ENCODE results near the gene CORO1C. TPM values are rescaled to one million over a fixed set of nuclear protein-coding genes. Genes with fewer than 3 reads are reported as not detected.
"Not testable (repeated sequence)": the region's sequence is repeated elsewhere in the genome, so short reads cannot be mapped to it uniquely, and the experiment has no call there.

The CORO1C gene
- total RNA-seq, 2 experiments from 2014 or later: 30.9 to 35.7 TPM

GRCh38 chr12:108668063-108668462 is 63.3 kb downstream of the CORO1C start:
- CTCF ChIA-PET: interaction anchor here (1.5 to 11.6 kb wide), 2 partner anchors 126 to 137 kb away, joined by 3 to 167 read pairs; no protein-coding TSS in a partner anchor
- Mint-ChIP-seq H3K4me3 (no peak overlapping the region), H3K4me1 (peaks cover 16% of the 10 kb centered on the region), H3K27me3 (no peaks in the 10 kb centered on the region), H3K27ac (no peak overlapping the region), H3K9me3 (no peaks in the 10 kb centered on the region), H3K36me3 (ENCODE audit: low read depth) (no peaks in the 10 kb centered on the region)
- POLR2A ChIA-PET: no interaction called here
- DNase-seq: no peak

DNA sequence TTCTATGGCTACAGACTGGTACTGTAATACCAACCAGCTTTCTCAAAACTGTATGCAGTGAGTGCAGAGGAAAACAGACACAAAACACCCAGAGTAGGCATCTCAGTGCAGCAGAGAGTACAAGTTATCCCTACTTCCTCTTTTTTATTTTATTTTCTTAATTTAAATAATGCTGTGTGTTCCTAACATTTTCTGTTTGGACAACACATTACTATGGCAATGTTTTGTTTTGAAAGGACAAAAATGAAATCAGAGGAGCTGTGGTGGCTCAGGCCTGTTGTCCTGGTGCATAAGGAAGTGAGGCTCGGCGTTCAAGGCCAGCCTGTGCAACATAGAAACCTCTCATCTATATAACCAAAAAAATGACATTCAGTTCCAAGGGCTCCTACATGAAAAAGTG is 64.0 kb downstream of the CORO1C start:
- Mint-ChIP-seq H3K4me1 (peaks cover 16% of the 10 kb centered on the region), H3K27me3 (no peaks in the 10 kb centered on the region)

GRCh38 chr12:108666401-108666881 is 64.9 kb downstream of the CORO1C start:
- Mint-ChIP-seq H3K4me3 (no peak overlapping the region), H3K9me3 (no peaks in the 10 kb centered on the region), H3K27ac (no peak overlapping the region), H3K4me1 (peaks cover 16% of the 10 kb centered on the region), H3K27me3 (no peaks in the 10 kb centered on the region), H3K36me3 (ENCODE audit: low read depth) (no peaks in the 10 kb centered on the region)
- DNase-seq: no peak
- ChIA-PET POLR2A (interaction anchor here (0.7 to 3.0 kb wide), 3 partner anchors 25 to 137 kb away, joined by 3 to 23 read pairs (median 3); no protein-coding TSS in a partner anchor), CTCF (interaction anchor here (0.5 to 11.6 kb wide), 13 partner anchors 19 to 427 kb away, joined by 3 to 167 read pairs (median 4); partner anchors contain the start of gene ALKBH2)

More for the DNA sequence above, 64.0 kb downstream of the CORO1C start:
- no peak overlapping the region for H3K27ac Mint-ChIP-seq
- H3K36me3 Mint-ChIP-seq (ENCODE audit: low read depth): no peaks in the 10 kb centered on the region
- CTCF ChIA-PET: interaction anchor here (0.6 to 11.6 kb wide), 8 partner anchors 20 to 426 kb away, joined by 3 to 167 read pairs (median 4); partner anchors contain the start of gene ALKBH2
- DNase-seq: no peak
- no peaks in the 10 kb centered on the region for H3K9me3 Mint-ChIP-seq
- H3K4me3 Mint-ChIP-seq: no peak overlapping the region
- POLR2A ChIA-PET: interaction anchor here (0.7 to 1.5 kb wide), 2 partner anchors 24 to 36 kb away, joined by 3 read pairs; no protein-coding TSS in a partner anchor

DNA sequence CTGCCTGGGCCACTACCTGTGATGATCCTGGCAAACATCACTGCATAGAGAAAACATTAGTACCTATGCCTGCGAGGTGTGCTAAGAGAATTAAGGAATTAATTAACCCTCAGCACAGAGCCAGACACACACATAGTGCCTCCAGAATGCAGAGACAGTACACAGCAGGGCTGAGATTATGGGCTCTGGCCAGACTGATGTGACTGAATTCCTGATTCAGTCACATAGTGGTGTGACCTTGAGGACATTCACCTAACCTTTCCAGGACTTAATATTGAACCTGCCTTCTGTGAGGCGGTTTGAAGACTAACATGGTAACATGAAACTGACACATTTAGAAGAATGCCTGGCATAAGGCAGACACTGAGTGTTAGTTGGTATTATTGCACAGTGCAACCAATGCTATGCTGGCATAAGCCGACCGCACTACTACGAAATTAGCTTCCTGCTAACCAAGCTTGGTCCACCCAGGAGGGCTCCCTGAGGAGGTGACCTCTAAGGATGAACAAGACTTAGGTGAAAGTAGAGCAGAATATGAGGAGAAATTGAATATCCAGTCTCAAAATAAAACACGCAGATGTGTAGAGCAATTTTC is 65.6 kb downstream of the CORO1C start:
- POLR2A ChIA-PET: interaction anchor here (1.5 to 4.5 kb wide), 5 partner anchors 14 to 137 kb away, joined by 3 to 57 read pairs (median 15); partner anchors contain the start of genes CORO1C and SELPLG

GRCh38 chr12:108664338-108665258 is 66.7 kb downstream of the CORO1C start:
- DNase-seq: peak; percentile 88
- Mint-ChIP-seq H3K27ac (peak overlapping the region; percentile 64), H3K4me1 (peaks cover 16% of the 10 kb centered on the region), H3K27me3 (no peaks in the 10 kb centered on the region), H3K36me3 (ENCODE audit: low read depth) (no peaks in the 10 kb centered on the region), H3K9me3 (no peaks in the 10 kb centered on the region), H3K4me3 (no peak overlapping the region)
- ChIA-PET CTCF (interaction anchor here (0.7 to 11.6 kb wide), 57 partner anchors 12 to 721 kb away, joined by 3 to 167 read pairs (median 4); partner anchors contain the start of genes ALKBH2, CORO1C, ISCU and SART3), POLR2A (interaction anchor here (0.8 to 4.5 kb wide), 17 partner anchors 15 to 193 kb away, joined by 3 to 57 read pairs (median 4); partner anchors contain the start of genes CORO1C, ISCU, SELPLG and SSH1)

More for the DNA sequence above, 65.6 kb downstream of the CORO1C start:
- Mint-ChIP-seq H3K27me3 (no peaks in the 10 kb centered on the region), H3K4me3 (no peak overlapping the region), H3K36me3 (ENCODE audit: low read depth) (no peaks in the 10 kb centered on the region), H3K27ac (no peak overlapping the region), H3K9me3 (no peaks in the 10 kb centered on the region), H3K4me1 (peaks cover 16% of the 10 kb centered on the region)
- DNase-seq: no peak
- CTCF ChIA-PET: interaction anchor here (0.6 to 11.6 kb wide), 29 partner anchors 16 to 427 kb away, joined by 3 to 167 read pairs (median 7); partner anchors contain the start of genes ALKBH2, ISCU, SART3 and SELPLG

- CTCF ChIA-PET: interaction anchor here (0.8 to 11.6 kb wide), 33 partner anchors 10 to 722 kb away, joined by 3 to 167 read pairs (median 5); partner anchors contain the start of genes CORO1C, ISCU, SART3 and SELPLG
- POLR2A ChIA-PET: interaction anchor here (0.9 to 4.5 kb wide), 11 partner anchors 17 to 194 kb away, joined by 3 to 57 read pairs (median 5); partner anchors contain the start of genes CORO1C, ISCU, SELPLG and SSH1
- Mint-ChIP-seq H3K4me1 (peaks cover 16% of the 10 kb centered on the region), H3K36me3 (ENCODE audit: low read depth) (no peaks in the 10 kb centered on the region), H3K4me3 (no peak overlapping the region), H3K9me3 (no peaks in the 10 kb centered on the region), H3K27me3 (no peaks in the 10 kb centered on the region), H3K27ac (peak overlapping the region; percentile 8)
- no peak for DNase-seq
Measured at GRCh38 chr12:108663324-108664015, 67.8 kb downstream of the CORO1C start.

- ChIA-PET POLR2A (interaction anchor here (1.0 kb wide), 1 partner anchor 24 kb away, joined by 3 read pairs; no protein-coding TSS in a partner anchor), CTCF (interaction anchor here (1.6 kb wide), 1 partner anchor 41 kb away, joined by 6 read pairs; no protein-coding TSS in a partner anchor)
- not testable (repeated sequence) for H3K4me1 Mint-ChIP-seq, H3K27me3 Mint-ChIP-seq, H3K27ac Mint-ChIP-seq, H3K4me3 Mint-ChIP-seq, H3K9me3 Mint-ChIP-seq, DNase-seq
- H3K36me3 Mint-ChIP-seq (ENCODE audit: low read depth): peaks cover 10% of the 10 kb centered on the region
Measured at GRCh38 chr12:108658115-108658514, 73.2 kb downstream of the CORO1C start.

DNA sequence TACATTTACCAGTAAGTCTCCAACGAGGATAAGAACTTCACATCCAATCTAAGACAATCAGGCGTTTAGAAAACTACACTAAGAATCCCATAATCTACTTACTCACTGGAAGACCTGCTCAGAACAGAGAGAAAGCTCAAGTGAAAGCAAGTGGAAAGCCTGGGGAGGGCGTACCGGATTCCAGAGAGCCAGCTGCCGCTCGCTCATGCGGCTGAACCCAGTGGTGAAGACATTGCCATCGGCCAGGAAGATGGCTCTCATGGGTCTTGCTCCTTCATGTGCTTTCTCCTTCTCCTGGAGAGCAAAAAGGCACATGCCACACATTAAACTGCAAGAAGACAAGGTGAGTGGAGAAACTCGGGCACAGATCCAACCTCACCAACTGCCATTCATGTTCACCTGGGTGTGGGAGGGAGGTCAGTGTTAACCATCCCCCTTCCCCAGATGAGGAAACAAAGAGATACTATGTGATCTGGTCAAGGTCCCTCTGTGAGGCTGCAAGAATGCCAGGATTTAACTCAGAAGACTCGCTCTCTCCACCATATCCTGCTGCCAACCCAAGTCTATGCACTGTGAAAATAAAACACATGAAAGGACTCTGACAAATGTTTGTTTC is 74.1 kb downstream of the CORO1C start:
- POLR2A ChIA-PET: interaction anchor here (1.0 kb wide), 1 partner anchor 23 kb away, joined by 3 read pairs; no protein-coding TSS in a partner anchor
- H3K4me1 Mint-ChIP-seq: no peaks in the 10 kb centered on the region
- H3K9me3 Mint-ChIP-seq: no peaks in the 10 kb centered on the region
- H3K36me3 Mint-ChIP-seq (ENCODE audit: low read depth): peaks cover 10% of the 10 kb centered on the region
- CTCF ChIA-PET: interaction anchor here (1.6 kb wide), 1 partner anchor 40 kb away, joined by 6 read pairs; no protein-coding TSS in a partner anchor
- no peak overlapping the region for H3K4me3 Mint-ChIP-seq
- H3K27me3 Mint-ChIP-seq: no peaks in the 10 kb centered on the region
- H3K27ac Mint-ChIP-seq: no peak overlapping the region
- no peak for DNase-seq

DNA sequence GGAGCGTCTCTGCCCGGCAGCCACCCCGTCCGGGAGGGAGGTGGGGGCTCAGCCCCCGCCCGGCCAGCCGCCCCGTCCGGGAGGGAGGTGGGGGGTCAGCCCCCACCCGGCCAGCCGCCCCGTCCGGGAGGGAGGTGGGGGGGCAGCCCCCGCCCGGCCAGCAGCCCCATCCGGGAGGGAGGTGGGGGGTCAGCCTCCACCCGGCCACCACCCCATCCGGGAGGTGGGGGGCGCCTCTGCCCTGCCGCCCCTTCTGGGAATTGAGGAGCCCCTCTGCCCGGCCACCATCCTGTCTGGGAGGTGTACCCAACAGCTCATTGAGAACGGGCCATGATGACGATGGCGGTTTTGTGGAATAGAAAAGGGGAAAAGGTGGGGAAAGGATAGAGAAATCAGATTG is 75.1 kb downstream of the CORO1C start:
- H3K4me1 Mint-ChIP-seq, H3K27me3 Mint-ChIP-seq, CTCF ChIA-PET, H3K4me3 Mint-ChIP-seq, DNase-seq, H3K9me3 Mint-ChIP-seq, H3K27ac Mint-ChIP-seq, POLR2A ChIA-PET: not testable (repeated sequence)
- peaks cover 10% of the 10 kb centered on the region for H3K36me3 Mint-ChIP-seq (ENCODE audit: low read depth)

GRCh38 chr12:108655812-108656175 is 75.5 kb downstream of the CORO1C start:
- H3K27ac Mint-ChIP-seq, H3K4me1 Mint-ChIP-seq, CTCF ChIA-PET, H3K9me3 Mint-ChIP-seq, POLR2A ChIA-PET, H3K4me3 Mint-ChIP-seq, H3K27me3 Mint-ChIP-seq, DNase-seq: not testable (repeated sequence)
- H3K36me3 Mint-ChIP-seq (ENCODE audit: low read depth): peaks cover 10% of the 10 kb centered on the region

- H3K27me3 Mint-ChIP-seq, H3K27ac Mint-ChIP-seq, H3K4me1 Mint-ChIP-seq, H3K9me3 Mint-ChIP-seq, POLR2A ChIA-PET, H3K4me3 Mint-ChIP-seq, DNase-seq: not testable (repeated sequence)
- peaks cover 12% of the 10 kb centered on the region for H3K36me3 Mint-ChIP-seq (ENCODE audit: low read depth)
- CTCF ChIA-PET: interaction anchor here (0.6 kb wide), 1 partner anchor 186 kb away, joined by 3 read pairs; no protein-coding TSS in a partner anchor
Measured at GRCh38 chr12:108654622-108655021, 76.7 kb downstream of the CORO1C start.

Measured in activated CD4-positive, alpha-beta memory T cell treated with anti-CD3 and anti-CD28 coated beads, Interleukin-2, amount 10 ng/mL, durations not matched to agents 7 days and 5 days (primary cell).